PC-9 (cell line): ENCODE measurements around the gene PRKCH. TPM values are rescaled to one million over a fixed set of nuclear protein-coding genes. Genes with fewer than 3 reads are reported as not detected.

ENCODE experiments used
- BruUV-seq: library from RNA; stranded (reverse); fragments of 400-500 nt; replicated peaks from 2 replicates; lab custom pipeline; 2021; lab: Mats Ljungman, UMichigan
- CTCF ChIA-PET: fragments of 300-600 bp; sonication (Branson Sonifier 250); formaldehyde crosslinking; loops from one replicate; lab custom pipeline; 2022; ENCODE audit warnings: antibody characterized with exemption; lab: Charles Lee
- POLR2A ChIA-PET: fragments of 300-600 bp; sonication (Branson Sonifier 250); formaldehyde crosslinking; loops from one replicate; lab custom pipeline; 2022; ENCODE audit warnings: antibody characterized with exemption; ENCODE audit not compliant: unreplicated experiment; lab: Charles Lee
- DNase-seq, 2 experiments: peaks; one replicate each; pipeline versions ENCODE4 v3.0.0 to v3.0.0-alpha.2; 2015 to 2022; ENCODE audit warnings: mixed read lengths in 1 of 2
- H2AFZ ChIP-seq: fragments of 200-600 bp; sonication (generic); 2 replicates; pipeline ENCODE4 v1.8.1; 2017; ENCODE audit warnings: antibody characterized with exemption
- H3F3A ChIP-seq: fragments of 200-600 bp; sonication (generic); 2 replicates; pipeline ENCODE4 v1.8.1; 2017; ENCODE audit warnings: antibody characterized with exemption, mild to moderate bottlenecking, low read depth; ENCODE audit not compliant: insufficient read depth
- H3K27ac ChIP-seq: fragments of 200-600 bp; sonication (generic); 2 replicates; pipeline ENCODE4 v1.6.1; 2016; ENCODE audit warnings: mixed run types
- H3K27me3 ChIP-seq: fragments of 200-600 bp; sonication (generic); 2 replicates; pipeline ENCODE4 v1.6.1; 2016; ENCODE audit warnings: low read depth, mixed run types; ENCODE audit not compliant: insufficient read depth
- H3K36me3 ChIP-seq: fragments of 200-600 bp; sonication (generic); 2 replicates; pipeline ENCODE4 v1.6.1; 2016; ENCODE audit warnings: low read depth, mixed run types
- H3K4me1 ChIP-seq: fragments of 200-600 bp; sonication (generic); replicated peaks from 2 replicates; pipeline ENCODE4 v1.6.1; 2016; ENCODE audit warnings: mixed run types; ENCODE audit not compliant: insufficient read depth
- H3K4me2 ChIP-seq: fragments of 200-600 bp; sonication (generic); 2 replicates; pipeline ENCODE4 v1.6.1; 2017; ENCODE audit warnings: mixed run types
- H3K4me3 ChIP-seq: fragments of 200-600 bp; sonication (generic); 2 replicates; pipeline ENCODE4 v1.6.1; 2016; ENCODE audit warnings: mixed run types
- H3K79me2 ChIP-seq: fragments of 200-600 bp; sonication (generic); 2 replicates; pipeline ENCODE4 v1.6.1; 2017; ENCODE audit warnings: low read depth, mixed run types
- H3K9me2 ChIP-seq: fragments of 200-600 bp; sonication (generic); 2 replicates; pipeline ENCODE4 v1.8.1; 2017; ENCODE audit warnings: mild to moderate bottlenecking; ENCODE audit not compliant: insufficient read depth
- H3K9me3 ChIP-seq: fragments of 200-600 bp; sonication (generic); 2 replicates; pipeline ENCODE4 v1.8.1; 2016; ENCODE audit warnings: low read depth; ENCODE audit not compliant: insufficient read depth
- H4K20me1 ChIP-seq: fragments of 200-600 bp; sonication (generic); 2 replicates; pipeline ENCODE4 v1.8.1; 2017; ENCODE audit not compliant: insufficient read depth
- EZH2 ChIP-seq: fragments of 200-600 bp; sonication (generic); IDR thresholded peaks from 2 replicates; pipeline ENCODE4 v1.8.0; 2017; ENCODE audit warnings: antibody characterized with exemption, low read depth
- intact Hi-C: fragments of 100-400 bp; cut with micrococcal nuclease; formaldehyde crosslinking; loops from one replicate; pipeline ENCODE4 v1.10.0; 2022; ENCODE audit not compliant: unreplicated experiment
- total RNA-seq: library from RNA; stranded (reverse); gene quantifications from 2 replicates; pipeline ENCODE4 v1.2.3, GENCODE V29; 2021
- TF ChIP-seq, protein P1 (sequence below): fragments of 200-600 bp; sonication (generic); conservative IDR thresholded peaks from 2 replicates; pipeline ENCODE4 v1.6.1; 2017; ENCODE audit warnings: mixed run types, antibody characterized with exemption, mild to moderate bottlenecking, moderate library complexity

Gene PRKCH
- total RNA-seq, 1 experiment from 2014 or later = 32.4 TPM

DNA sequence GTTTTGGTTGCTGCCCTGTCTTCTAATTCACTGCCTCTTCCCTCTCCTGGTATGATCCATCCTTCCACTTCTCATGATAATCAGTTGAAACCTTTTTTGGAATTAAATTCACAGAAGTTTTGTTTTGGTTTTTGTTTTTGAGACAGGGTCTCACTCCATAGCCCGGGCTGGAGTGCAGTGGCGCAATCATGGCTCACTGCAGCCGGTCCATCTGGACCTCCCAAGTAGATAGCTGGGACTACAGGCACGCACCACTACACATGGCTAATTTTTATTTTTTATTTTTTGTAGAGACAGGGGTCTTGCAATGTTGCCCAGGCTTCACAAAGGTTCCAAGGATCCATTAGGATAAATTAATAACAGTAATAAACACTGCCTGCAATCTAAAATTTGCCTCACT, 164.3 kb downstream of the PRKCH start:
- H3K36me3 ChIP-seq = peaks cover 16% of the 10 kb centered on the region; the same call in 1 of the 2 replicates
- H3K27ac ChIP-seq = peak overlapping the region; percentile 83; the same call in 1 of the 2 replicates
- intact Hi-C loops = no loop called here
- H2AFZ ChIP-seq = no peak overlapping the region
- H3K4me3 ChIP-seq = no peak overlapping the region
- H3K9me2 ChIP-seq = no peaks in the 10 kb centered on the region
- TF ChIP-seq, protein P1, sequence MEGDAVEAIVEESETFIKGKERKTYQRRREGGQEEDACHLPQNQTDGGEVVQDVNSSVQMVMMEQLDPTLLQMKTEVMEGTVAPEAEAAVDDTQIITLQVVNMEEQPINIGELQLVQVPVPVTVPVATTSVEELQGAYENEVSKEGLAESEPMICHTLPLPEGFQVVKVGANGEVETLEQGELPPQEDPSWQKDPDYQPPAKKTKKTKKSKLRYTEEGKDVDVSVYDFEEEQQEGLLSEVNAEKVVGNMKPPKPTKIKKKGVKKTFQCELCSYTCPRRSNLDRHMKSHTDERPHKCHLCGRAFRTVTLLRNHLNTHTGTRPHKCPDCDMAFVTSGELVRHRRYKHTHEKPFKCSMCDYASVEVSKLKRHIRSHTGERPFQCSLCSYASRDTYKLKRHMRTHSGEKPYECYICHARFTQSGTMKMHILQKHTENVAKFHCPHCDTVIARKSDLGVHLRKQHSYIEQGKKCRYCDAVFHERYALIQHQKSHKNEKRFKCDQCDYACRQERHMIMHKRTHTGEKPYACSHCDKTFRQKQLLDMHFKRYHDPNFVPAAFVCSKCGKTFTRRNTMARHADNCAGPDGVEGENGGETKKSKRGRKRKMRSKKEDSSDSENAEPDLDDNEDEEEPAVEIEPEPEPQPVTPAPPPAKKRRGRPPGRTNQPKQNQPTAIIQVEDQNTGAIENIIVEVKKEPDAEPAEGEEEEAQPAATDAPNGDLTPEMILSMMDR = no peak
- no peak for TF ChIP-seq EZH2
- peaks cover 51% of the 10 kb centered on the region for H3K4me1 ChIP-seq
- peaks cover 19% of the 10 kb centered on the region; the same call in 1 of the 2 replicates for H3K79me2 ChIP-seq
- no peak for DNase-seq
- no peaks in the 10 kb centered on the region for H4K20me1 ChIP-seq
- peak overlapping the region; percentile 56; the same call in 1 of the 2 replicates for H3K4me2 ChIP-seq
- no peaks in the 10 kb centered on the region for H3K27me3 ChIP-seq
- H3K9me3 ChIP-seq = no peaks in the 10 kb centered on the region
- ChIA-PET POLR2A (interaction anchor here (0.9 kb wide), 1 partner anchor 38 kb away, joined by 3 read pairs; no protein-coding TSS in a partner anchor), CTCF (interaction anchor here (0.6 kb wide), 1 partner anchor 267 kb away, joined by 4 read pairs; no protein-coding TSS in a partner anchor)
- BruUV-seq = no TSS peak
- H3F3A ChIP-seq = peaks cover 33% of the 10 kb centered on the region; the same call in 1 of the 2 replicates

DNA sequence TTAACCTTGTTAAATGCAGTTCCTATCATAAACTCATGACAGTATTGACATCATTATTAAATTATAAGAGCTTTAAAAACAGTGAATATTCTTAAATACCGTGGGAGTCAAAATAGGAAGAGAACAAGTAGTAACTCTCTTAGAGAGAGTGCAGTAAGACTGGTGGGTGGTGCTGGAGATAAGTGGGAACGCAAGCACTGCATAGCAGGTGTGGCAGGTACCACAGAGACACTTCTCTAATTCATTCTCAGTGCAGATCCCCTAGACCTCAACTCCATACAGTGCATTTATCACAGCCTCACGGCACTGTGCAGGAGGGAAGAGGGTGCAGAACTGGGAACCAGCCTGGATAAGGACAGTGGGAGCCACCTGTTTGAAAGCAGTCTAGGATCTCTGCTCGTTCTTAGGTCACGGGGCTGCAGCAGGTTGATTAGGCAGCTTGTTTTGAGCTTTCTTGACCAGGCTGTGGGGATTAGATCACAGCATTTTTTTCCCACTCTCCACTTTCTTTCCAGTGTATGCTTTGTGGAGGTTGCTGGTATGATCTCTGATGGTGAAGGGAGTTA, 165.6 kb downstream of the PRKCH start:
- H3K4me2 ChIP-seq = no peak overlapping the region
- H3K4me1 ChIP-seq = peaks cover 43% of the 10 kb centered on the region
- no peak overlapping the region for H2AFZ ChIP-seq
- TF ChIP-seq, protein P1 = no peak
- no peak for TF ChIP-seq EZH2
- no peaks in the 10 kb centered on the region for H3K9me3 ChIP-seq
- H3K4me3 ChIP-seq = no peak overlapping the region
- intact Hi-C loops = no loop called here
- ChIA-PET POLR2A (no interaction called here), CTCF (no interaction called here)
- peaks cover 16% of the 10 kb centered on the region; the same call in 1 of the 2 replicates for H3K36me3 ChIP-seq
- no TSS peak for BruUV-seq
- no peaks in the 10 kb centered on the region for H3K27me3 ChIP-seq
- H3F3A ChIP-seq = peaks cover 28% of the 10 kb centered on the region; the same call in 1 of the 2 replicates
- H4K20me1 ChIP-seq = no peaks in the 10 kb centered on the region
- no peaks in the 10 kb centered on the region for H3K9me2 ChIP-seq
- H3K79me2 ChIP-seq = 0 out of 2 replicates have a peak, but pooled peaks cover 11% of the 10 kb centered on the region
- no peak for DNase-seq
- no peak overlapping the region for H3K27ac ChIP-seq

DNA sequence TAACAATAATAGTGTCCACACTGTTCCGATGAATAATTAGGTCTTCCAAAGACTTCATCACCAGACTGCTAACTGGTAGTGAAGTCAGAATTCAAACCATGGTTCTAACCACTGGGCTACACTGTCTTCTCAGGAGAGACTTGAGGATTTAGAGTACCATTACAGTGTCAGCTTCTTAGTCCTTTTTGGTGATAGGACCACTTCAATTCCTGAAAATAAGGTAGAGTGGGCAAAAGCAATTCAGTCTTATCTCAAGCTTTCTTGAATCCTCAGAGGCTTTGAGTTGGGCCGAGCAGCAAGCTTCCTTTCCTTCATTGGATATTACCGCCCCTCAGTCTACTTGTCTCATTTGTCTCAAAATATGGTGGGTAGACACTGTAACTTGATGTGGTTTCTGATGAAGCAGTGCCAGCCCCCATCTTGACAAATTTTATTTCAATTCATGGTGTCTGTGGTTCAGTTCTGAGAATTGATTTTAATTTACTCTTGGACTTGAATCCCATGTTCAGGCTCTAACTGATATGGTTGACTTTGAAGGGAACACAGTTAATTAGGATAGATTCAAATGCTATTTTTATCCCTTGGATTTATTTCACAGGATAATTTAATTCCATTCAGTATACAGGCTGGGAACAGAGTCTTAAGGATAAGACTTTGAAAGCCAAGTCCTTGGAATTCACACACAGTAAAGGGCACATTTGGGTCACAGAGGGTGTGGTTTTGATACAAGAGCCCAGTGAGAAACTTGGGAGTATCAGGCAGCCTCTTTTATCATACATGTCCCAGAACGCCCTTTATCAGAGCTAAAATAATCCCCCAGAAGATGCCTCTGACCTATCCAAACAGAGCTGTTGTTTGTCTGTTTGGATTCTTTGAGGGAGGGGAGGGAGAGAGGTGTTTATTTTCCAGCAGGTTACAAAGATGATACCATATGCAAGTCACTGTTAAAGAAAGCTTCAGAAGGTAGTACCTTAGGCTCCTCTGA, 167.3 kb downstream of the PRKCH start:
- Histone ChIP-seq H3K9me3 (no peaks in the 10 kb centered on the region), H3K4me2 (no peak overlapping the region), H3K36me3 (peaks cover 23% of the 10 kb centered on the region; the same call in 1 of the 2 replicates), H3K4me1 (peaks cover 46% of the 10 kb centered on the region), H2AFZ (no peak overlapping the region), H3K27ac (no peak overlapping the region), H4K20me1 (no peaks in the 10 kb centered on the region), H3F3A (peaks cover 28% of the 10 kb centered on the region; the same call in 1 of the 2 replicates), H3K9me2 (no peaks in the 10 kb centered on the region), H3K79me2 (0 out of 2 replicates have a peak, but pooled peaks cover 2% of the 10 kb centered on the region), H3K27me3 (no peaks in the 10 kb centered on the region), H3K4me3 (no peak overlapping the region)
- no peak for DNase-seq
- ChIA-PET POLR2A (no interaction called here), CTCF (interaction anchor here (0.7 kb wide), 1 partner anchor 159 kb away, joined by 3 read pairs; no protein-coding TSS in a partner anchor)
- no peak for TF ChIP-seq EZH2
- BruUV-seq = no TSS peak
- intact Hi-C loops = no loop called here
